Memory B cell (primary cell): ENCODE measurements around the gene LRCH1.

Source experiments
- ATAC-seq: fragments of 150-1000 bp; cut with Tn5 transposase; 2 replicates; pipeline ENCODE4 v1.10.0; 2021; ENCODE audit warnings: low read depth, mild to moderate bottlenecking, moderate library complexity
- DNase-seq, 2 donors: peaks; one replicate each; pipeline ENCODE4 v3.0.0; 2022; ENCODE audit warnings: low spot score in 2 of 2
- H3K27ac Mint-ChIP-seq: one replicate; pipeline ENCODE4 v1.8.0; 2022; ENCODE audit warnings: mild to moderate bottlenecking, moderate library complexity, mixed read lengths
- H3K27me3 Mint-ChIP-seq: one replicate; pipeline ENCODE4 v1.8.0; 2022; ENCODE audit warnings: mixed read lengths
- H3K36me3 Mint-ChIP-seq: one replicate; pipeline ENCODE4 v1.8.0; 2022; ENCODE audit warnings: mild to moderate bottlenecking, mixed read lengths
- H3K4me1 Mint-ChIP-seq: one replicate; pipeline ENCODE4 v1.8.0; 2022; ENCODE audit warnings: mixed read lengths
- H3K4me3 Mint-ChIP-seq: one replicate; pipeline ENCODE4 v1.8.0; 2022; ENCODE audit warnings: mild to moderate bottlenecking, moderate library complexity, mixed read lengths
- H3K9me3 Mint-ChIP-seq: one replicate; pipeline ENCODE4 v1.8.0; 2022; ENCODE audit warnings: mixed read lengths

LRCH1 gene

DNA sequence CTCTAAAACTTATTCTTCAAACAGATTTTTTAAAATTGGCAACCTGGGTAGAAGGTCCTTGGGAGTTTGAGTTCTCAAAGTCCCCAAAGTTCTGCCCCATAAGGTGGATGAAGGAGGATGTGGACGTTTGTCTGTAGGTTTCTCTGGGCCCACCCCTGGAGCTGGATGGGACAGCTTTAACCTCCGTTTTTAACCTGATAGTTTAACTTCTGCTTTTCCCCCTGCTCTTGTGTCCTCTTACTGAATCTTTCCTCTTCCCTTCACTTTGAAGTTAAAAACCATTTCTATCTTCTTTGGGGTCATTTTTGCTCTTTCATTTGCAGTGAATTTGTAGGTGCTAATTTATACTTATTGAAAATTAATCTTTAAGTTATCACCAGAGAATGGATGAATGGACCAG is 164.9 kb downstream of the LRCH1 start:
- ATAC-seq: no peak

DNA sequence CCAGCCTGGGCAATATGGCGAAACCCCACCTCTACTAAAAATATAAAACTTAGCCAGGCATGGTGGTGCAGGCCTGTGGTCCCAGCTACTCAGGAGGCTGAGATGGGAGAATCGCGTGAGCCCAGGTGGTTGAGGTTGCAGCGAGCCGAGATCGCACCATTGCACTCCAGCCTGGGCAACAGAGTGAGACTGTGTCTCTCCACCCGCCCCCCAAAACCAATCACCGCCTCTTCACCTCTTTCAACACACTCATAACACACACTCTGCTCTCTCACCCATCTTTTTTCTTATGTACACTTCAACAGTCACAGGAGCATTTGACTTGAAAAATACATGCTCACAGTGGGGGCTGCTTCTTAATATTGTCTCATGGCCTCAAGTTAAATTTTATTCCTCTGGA is 167.2 kb downstream of the LRCH1 start:
- ATAC-seq (no peak), DNase-seq (no peak)
- no peak overlapping the region for H3K27ac Mint-ChIP-seq
- H3K4me3 Mint-ChIP-seq: no peak overlapping the region
- H3K9me3 Mint-ChIP-seq: no peaks in the 10 kb centered on the region
- peaks cover 18% of the 10 kb centered on the region for H3K36me3 Mint-ChIP-seq
- H3K27me3 Mint-ChIP-seq: no peaks in the 10 kb centered on the region
- peaks cover 3% of the 10 kb centered on the region for H3K4me1 Mint-ChIP-seq

More for the DNA sequence above, 164.9 kb downstream of the LRCH1 start:
- peaks cover 3% of the 10 kb centered on the region for H3K4me1 Mint-ChIP-seq
- H3K9me3 Mint-ChIP-seq: no peaks in the 10 kb centered on the region
- no peak for DNase-seq
- H3K4me3 Mint-ChIP-seq: no peak overlapping the region
- H3K36me3 Mint-ChIP-seq: peaks cover 13% of the 10 kb centered on the region
- H3K27ac Mint-ChIP-seq: no peak overlapping the region
- no peaks in the 10 kb centered on the region for H3K27me3 Mint-ChIP-seq

DNA sequence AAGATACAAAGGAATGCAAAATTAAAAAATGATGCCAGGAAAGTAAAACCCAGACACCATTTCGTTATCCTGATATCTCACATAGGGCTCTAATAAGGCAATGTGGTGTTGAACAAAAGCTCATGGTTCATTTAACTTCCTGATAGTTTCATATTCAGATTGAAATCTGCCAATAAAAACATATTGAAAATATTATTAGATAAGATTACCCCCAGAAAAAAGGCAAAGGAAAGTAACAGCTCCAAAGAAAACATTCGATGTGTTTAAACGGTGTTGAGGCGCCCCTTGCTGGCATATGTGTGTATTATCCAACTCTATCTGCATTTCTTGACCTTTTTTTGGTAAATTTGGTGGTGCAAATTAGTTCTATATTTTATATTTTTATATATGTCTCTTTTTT is 168.1 kb downstream of the LRCH1 start:
- ATAC-seq (peak; percentile 39), DNase-seq (peak; percentile 28 to 31)
- Mint-ChIP-seq H3K27me3 (no peaks in the 10 kb centered on the region), H3K4me1 (peaks cover 3% of the 10 kb centered on the region), H3K9me3 (no peaks in the 10 kb centered on the region), H3K36me3 (peaks cover 15% of the 10 kb centered on the region), H3K27ac (no peak overlapping the region), H3K4me3 (no peak overlapping the region)

DNA sequence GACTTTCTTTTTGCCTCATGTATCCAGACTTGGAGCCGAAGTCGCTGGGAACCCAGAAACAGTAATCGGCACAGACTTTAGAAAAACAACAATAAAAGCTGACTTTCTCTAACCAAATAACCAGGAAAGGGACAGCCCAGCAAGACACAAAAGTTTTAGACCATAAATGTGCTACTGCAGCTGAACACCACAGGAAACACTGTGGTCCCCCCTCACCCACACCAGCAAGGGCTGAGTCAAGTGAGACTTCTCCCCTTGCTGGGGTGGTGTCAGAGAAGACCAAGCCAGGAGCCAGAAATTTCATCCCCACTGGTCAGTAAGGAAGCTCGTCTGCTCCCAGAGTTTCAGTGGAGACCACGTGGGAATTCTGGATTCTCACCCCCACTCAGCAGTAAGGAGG is 173.4 kb downstream of the LRCH1 start:
- Mint-ChIP-seq H3K4me1 (no peaks in the 10 kb centered on the region), H3K36me3 (peaks cover 30% of the 10 kb centered on the region), H3K4me3 (no peak overlapping the region), H3K27me3 (no peaks in the 10 kb centered on the region), H3K27ac (no peak overlapping the region), H3K9me3 (no peaks in the 10 kb centered on the region)
- ATAC-seq (no peak), DNase-seq (no peak)

DNA sequence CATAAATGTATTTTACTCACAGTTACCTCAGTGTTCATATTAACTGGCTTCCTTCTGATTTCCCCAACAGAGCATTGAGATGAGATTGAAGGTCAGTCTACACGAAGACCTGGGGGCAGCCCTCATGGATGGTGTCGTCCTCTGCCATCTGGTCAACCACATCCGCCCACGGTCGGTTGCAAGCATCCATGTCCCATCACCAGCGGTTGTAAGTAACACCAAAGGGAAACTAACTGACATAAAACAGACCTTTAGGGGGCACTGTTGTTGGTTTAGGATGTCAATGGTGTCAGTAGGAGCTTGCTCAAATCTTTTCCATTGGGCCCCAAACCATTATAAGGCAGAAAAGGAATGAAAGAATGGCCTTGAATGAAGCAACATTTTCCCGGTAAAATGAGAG is 175.8 kb downstream of the LRCH1 start:
- Mint-ChIP-seq H3K4me1 (no peaks in the 10 kb centered on the region), H3K4me3 (no peak overlapping the region), H3K36me3 (peaks cover 33% of the 10 kb centered on the region), H3K27me3 (no peaks in the 10 kb centered on the region), H3K9me3 (no peaks in the 10 kb centered on the region), H3K27ac (no peak overlapping the region)
- no peak for DNase-seq
- no peak for ATAC-seq

DNA sequence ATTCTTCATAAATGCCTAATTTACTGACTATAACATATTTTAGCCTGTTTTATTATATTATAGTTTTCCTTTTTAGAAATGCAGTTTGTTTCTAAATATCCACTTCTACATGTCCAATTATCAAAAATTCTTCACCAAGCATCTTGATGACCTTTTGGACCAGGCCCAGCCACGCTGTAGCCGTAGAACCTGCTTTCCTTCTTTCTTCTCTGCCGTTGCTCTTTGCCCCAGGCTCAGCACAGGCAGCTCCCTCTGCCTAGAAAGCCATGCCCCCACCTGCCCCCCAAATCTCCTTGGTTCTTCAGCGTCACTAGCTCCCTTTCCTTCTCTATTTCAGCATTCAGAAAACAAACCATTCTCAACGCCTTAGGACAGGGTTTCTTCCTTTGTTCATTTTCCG is 178.6 kb downstream of the LRCH1 start:
- no peaks in the 10 kb centered on the region for H3K27me3 Mint-ChIP-seq
- DNase-seq (no peak), ATAC-seq (no peak)
- H3K27ac Mint-ChIP-seq: no peak overlapping the region
- H3K4me3 Mint-ChIP-seq: no peak overlapping the region
- H3K36me3 Mint-ChIP-seq: peaks cover 26% of the 10 kb centered on the region
- H3K4me1 Mint-ChIP-seq: no peaks in the 10 kb centered on the region
- H3K9me3 Mint-ChIP-seq: no peaks in the 10 kb centered on the region

DNA sequence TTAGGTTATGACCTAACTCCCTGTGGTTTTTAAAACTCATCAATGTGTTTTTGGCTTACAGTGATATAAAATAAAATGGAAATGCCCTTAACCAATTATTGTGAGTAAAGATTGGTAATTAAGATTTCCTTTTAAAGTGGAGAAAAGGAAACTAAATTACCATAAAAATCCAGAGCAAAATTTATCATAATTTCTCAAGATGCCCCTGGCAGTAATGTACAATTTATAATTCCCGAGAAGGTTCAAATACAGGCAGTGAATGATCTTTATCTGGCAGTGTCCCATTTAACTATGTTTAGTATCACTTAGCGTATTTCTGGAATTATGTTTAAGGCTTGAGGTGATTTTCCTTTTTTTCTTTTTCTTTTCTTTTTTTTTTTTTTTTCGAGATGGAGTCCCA is 182.5 kb downstream of the LRCH1 start:
- no peak overlapping the region for H3K27ac Mint-ChIP-seq
- no peaks in the 10 kb centered on the region for H3K27me3 Mint-ChIP-seq
- peaks cover 21% of the 10 kb centered on the region for H3K36me3 Mint-ChIP-seq
- no peaks in the 10 kb centered on the region for H3K4me1 Mint-ChIP-seq
- DNase-seq (no peak), ATAC-seq (no peak)
- no peak overlapping the region for H3K4me3 Mint-ChIP-seq
- no peaks in the 10 kb centered on the region for H3K9me3 Mint-ChIP-seq

DNA sequence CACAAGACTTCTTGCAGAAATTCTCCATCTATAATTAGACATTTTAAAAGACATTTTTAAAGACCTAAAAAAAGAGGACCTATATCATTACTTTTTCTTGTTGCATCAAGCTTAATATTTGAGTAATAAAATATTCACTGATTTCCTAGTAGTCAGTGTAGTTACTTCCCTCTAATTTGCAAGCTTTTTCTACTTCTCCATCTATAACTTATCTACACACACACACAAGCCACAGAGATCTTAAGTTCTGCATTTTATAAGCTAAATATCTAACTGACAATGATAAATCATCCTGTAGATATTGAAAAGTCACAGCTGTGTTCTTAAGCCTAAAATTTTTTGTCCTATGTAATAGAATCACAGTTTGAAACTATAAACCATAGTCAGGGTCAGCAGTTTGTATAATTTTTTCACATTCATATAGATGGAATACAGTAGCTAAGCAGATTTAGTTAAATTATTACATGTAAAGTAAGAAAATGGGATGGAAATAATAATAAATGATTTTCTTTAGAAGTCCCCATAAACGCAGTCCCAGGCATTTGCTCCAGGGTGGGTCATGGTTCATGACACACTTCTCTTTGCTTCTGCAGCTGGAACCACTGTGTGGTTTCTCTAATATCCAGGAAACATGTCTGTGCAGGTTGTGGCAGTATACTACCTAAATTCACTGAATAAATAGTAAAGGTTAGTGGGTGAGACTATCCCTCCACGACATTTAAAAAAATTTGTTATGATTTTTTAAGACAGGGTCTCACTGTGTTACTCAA is 183.8 kb downstream of the LRCH1 start:
- no peak overlapping the region for H3K27ac Mint-ChIP-seq
- H3K36me3 Mint-ChIP-seq: peaks cover 22% of the 10 kb centered on the region
- H3K4me1 Mint-ChIP-seq: no peaks in the 10 kb centered on the region
- ATAC-seq (no peak), DNase-seq (no peak)
- H3K4me3 Mint-ChIP-seq: no peak overlapping the region
- H3K27me3 Mint-ChIP-seq: no peaks in the 10 kb centered on the region
- no peaks in the 10 kb centered on the region for H3K9me3 Mint-ChIP-seq

DNA sequence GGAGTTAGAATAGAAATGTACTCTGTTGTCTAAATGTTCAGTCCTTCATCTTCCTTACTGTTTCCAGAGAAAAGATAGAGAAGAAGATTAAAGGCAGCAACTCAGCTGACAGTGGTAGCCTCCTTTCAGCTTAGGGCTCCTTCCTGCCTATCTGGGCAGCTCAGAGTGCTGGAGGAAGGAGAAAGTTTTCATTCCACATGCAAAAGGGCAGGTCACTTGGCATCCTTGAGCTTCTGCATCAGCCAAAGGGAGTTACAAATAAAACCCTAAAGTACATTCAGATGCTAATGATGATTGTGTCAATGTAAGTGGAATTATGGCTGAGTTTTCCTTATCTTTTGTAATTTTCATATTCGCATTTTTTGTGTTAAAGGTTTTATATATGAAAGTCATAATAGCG is 185.1 kb downstream of the LRCH1 start:
- Mint-ChIP-seq H3K27me3 (no peaks in the 10 kb centered on the region), H3K4me1 (no peaks in the 10 kb centered on the region), H3K4me3 (no peak overlapping the region), H3K9me3 (no peaks in the 10 kb centered on the region), H3K27ac (no peak overlapping the region), H3K36me3 (peaks cover 20% of the 10 kb centered on the region)
- DNase-seq: no peak
- ATAC-seq: no peak

DNA sequence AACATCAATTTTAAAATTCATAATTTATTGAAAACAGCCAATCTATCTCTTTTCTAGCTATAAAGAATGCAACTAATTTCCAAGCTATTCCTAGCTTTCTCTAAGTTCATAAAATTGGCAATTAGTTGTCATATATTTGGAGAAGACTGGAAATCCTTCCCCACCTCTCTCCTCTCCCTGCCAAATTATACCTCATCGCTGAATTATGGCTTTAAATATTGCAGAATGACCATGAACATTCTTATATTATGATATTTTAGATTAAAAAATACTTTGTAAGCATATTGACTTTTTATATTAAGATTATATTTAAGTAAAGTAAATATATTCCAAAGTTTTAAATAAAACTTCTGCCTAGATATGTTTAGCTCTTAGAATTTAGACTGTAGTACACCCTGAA is 185.8 kb downstream of the LRCH1 start:
- DNase-seq (no peak), ATAC-seq (no peak)
- H3K4me1 Mint-ChIP-seq: no peaks in the 10 kb centered on the region
- H3K27ac Mint-ChIP-seq: no peak overlapping the region
- H3K27me3 Mint-ChIP-seq: no peaks in the 10 kb centered on the region
- H3K4me3 Mint-ChIP-seq: no peak overlapping the region
- H3K36me3 Mint-ChIP-seq: peaks cover 23% of the 10 kb centered on the region
- no peaks in the 10 kb centered on the region for H3K9me3 Mint-ChIP-seq

DNA sequence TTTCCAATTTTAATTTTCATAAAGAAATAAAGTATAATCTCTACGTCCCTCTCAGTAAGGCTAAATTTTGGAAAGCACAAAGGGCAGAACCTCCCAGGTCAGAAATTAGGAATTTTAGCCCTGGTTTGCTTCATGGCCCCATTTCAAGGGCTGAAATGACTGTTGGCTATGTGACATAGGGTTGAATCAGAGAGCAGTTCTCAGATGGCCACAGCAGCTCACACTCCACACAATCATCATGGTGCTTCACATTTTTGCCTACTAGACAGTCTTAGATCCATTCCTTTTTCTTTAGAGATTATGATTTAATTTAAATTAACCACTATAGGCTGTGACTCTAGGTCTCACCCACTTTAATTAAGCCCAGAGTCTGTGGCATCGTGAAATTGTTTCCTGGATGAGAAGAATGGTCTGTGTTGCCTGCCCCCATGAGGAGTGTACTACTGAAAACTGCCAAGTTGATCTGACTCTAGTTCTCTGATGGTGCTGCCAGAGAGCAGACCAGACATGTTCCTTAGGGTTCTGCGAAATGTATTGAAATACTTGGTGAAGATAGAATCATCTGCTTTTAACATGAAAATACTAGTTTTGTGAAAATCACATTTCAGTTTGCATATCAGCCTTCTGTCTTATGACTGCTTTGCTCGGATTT is 186.6 kb downstream of the LRCH1 start:
- no peak for ATAC-seq

DNA sequence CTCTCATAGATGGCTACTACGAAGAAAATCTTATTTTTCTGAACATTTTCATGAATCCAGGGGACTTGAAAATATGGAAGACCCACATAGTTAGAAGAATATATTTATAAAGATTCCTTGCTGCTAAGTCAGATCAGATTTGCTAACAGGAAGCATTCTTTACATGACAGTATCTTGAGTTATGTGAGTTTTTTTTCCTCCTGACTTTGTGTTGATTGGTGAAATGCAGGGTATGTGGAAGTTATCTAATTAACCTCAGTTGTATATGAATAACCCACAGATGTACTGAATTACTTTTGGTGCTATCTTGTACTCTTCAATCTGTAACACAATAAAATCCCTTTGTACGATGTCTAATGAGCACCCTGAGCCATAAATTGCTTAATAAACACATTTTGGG is 190.2 kb downstream of the LRCH1 start:
- Mint-ChIP-seq H3K4me3 (no peak overlapping the region), H3K9me3 (no peaks in the 10 kb centered on the region), H3K4me1 (no peaks in the 10 kb centered on the region), H3K27me3 (no peaks in the 10 kb centered on the region), H3K36me3 (peaks cover 31% of the 10 kb centered on the region), H3K27ac (no peak overlapping the region)
- DNase-seq (no peak), ATAC-seq (no peak)

More for the DNA sequence above, 186.6 kb downstream of the LRCH1 start:
- peaks cover 23% of the 10 kb centered on the region for H3K36me3 Mint-ChIP-seq
- H3K27me3 Mint-ChIP-seq: no peaks in the 10 kb centered on the region
- no peaks in the 10 kb centered on the region for H3K9me3 Mint-ChIP-seq
- DNase-seq: no peak
- no peaks in the 10 kb centered on the region for H3K4me1 Mint-ChIP-seq
- H3K4me3 Mint-ChIP-seq: no peak overlapping the region
- H3K27ac Mint-ChIP-seq: no peak overlapping the region

DNA sequence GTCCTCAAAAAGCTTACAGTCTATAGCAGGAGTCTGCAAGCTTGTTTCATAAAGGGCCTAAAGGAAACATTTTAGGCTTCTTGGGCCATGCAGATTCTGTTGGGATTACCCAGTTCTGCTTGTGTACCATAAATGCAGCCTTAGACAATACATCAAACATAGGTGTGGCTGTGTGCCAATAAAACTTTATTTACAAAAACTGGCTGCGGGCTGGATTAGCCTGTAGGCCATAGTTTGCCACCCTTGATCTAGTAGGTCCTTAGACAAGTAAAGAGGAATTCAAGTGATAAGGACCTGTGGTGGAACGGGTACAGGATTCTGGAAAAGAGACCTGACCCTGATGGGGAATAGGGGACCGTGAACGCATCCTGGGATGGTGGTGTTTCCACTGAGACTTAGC is 192.1 kb downstream of the LRCH1 start:
- Mint-ChIP-seq H3K4me1 (no peaks in the 10 kb centered on the region), H3K27me3 (no peaks in the 10 kb centered on the region), H3K27ac (no peak overlapping the region), H3K9me3 (no peaks in the 10 kb centered on the region), H3K4me3 (no peak overlapping the region), H3K36me3 (peaks cover 35% of the 10 kb centered on the region)
- ATAC-seq (no peak), DNase-seq (no peak)

DNA sequence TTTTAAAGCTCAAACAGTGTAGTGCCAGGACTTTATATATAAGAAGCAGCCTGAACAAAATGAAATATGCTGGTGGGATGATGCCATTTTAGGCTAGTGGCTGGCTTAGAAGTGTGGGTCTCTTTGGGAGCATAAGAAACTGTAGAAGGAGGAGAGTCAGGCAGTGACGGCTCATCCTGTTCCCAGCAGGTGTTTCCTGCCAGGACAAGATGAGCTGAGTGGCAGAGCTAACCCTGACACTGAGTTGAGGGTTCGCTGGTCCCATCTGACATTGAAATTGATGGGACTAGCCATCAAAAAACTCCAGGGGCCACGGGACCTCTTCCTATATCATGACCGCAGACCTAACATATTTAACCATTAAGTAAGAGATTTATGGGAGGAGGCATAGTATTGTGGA is 192.7 kb downstream of the LRCH1 start:
- H3K4me1 Mint-ChIP-seq: no peaks in the 10 kb centered on the region
- H3K27ac Mint-ChIP-seq: no peak overlapping the region
- no peak overlapping the region for H3K4me3 Mint-ChIP-seq
- ATAC-seq: no peak
- peaks cover 38% of the 10 kb centered on the region for H3K36me3 Mint-ChIP-seq
- H3K9me3 Mint-ChIP-seq: no peaks in the 10 kb centered on the region
- no peak for DNase-seq
- no peaks in the 10 kb centered on the region for H3K27me3 Mint-ChIP-seq
